Measurements from ENCODE around the gene DNAJC11. TPM values are rescaled to one million over a fixed set of nuclear protein-coding genes. Genes with fewer than 3 reads are reported as not detected.

The DNAJC11 gene
- total and polyA plus RNA-seq, 7 donors: 21.0 to 48.5 (median 33.0) TPM

DNA sequence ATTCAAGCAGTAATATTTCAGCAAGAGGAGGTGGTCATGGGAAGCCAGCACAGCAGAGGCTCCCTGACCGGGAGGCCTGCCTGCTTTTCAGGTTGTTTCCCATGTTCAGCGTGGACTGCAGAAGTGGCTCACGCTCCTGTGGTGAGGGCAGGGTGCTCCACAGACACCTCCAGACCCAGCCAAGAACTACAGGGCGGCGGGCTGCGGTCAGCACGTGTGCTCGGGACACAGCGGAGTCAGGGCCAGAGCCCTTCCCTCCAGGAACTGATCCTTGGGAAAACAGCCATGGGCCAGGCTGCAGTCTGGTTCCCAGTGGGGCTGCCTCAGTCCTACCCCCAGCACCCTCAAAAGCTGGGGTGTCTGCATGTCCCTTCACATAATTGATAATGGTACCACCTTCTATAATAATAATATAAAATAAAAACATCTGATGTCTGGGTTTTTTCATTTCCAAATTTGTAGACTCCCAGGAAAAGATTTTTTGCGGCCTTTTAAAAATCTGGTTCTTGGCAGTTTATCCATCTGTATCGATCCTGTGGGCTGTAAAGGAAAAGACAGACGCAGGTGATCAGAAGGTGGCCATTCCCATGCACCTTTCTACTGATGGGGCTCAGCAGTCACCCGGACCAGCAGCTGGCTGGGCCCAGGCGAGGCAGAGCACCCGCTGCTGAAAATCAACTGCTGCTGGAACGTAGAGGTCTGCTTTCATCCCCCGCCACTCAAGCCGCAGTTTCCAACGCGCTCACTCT lies 66.3 kb downstream of the DNAJC11 start:
- intact Hi-C loops (cut with DNase I): loop anchor here (5.0 kb wide), 1 partner anchor 38 kb away; no protein-coding TSS in a partner anchor
- Histone ChIP-seq H3K36me3 (peaks cover 31 to 98% (median 55%) of the 10 kb centered on the region in 4 donors), H3K4me3 (no peak overlapping the region), H3K9me3 (no peaks in the 10 kb centered on the region), H3K4me1 (peaks cover 0 to 9% (median 3%) of the 10 kb centered on the region in 4 donors), H3K27me3 (no peaks in the 10 kb centered on the region), H3K27ac (no peak overlapping the region)
- no peak for TF ChIP-seq POLR2A (IDR thresholded peaks at IDR 0.05)
- TF ChIP-seq EP300 (IDR thresholded peaks at IDR 0.05): no peak
- TF ChIP-seq, protein P1, sequence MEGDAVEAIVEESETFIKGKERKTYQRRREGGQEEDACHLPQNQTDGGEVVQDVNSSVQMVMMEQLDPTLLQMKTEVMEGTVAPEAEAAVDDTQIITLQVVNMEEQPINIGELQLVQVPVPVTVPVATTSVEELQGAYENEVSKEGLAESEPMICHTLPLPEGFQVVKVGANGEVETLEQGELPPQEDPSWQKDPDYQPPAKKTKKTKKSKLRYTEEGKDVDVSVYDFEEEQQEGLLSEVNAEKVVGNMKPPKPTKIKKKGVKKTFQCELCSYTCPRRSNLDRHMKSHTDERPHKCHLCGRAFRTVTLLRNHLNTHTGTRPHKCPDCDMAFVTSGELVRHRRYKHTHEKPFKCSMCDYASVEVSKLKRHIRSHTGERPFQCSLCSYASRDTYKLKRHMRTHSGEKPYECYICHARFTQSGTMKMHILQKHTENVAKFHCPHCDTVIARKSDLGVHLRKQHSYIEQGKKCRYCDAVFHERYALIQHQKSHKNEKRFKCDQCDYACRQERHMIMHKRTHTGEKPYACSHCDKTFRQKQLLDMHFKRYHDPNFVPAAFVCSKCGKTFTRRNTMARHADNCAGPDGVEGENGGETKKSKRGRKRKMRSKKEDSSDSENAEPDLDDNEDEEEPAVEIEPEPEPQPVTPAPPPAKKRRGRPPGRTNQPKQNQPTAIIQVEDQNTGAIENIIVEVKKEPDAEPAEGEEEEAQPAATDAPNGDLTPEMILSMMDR (IDR thresholded peaks at IDR 0.05): no peak
- no peak for TF ChIP-seq POLR2AphosphoS5 (IDR thresholded peaks at IDR 0.05)
- no peak for DNase-seq
- 89 to 93% methylated on average over 20 of the region's 20 CpGs for WGBS, 2 donors

DNA sequence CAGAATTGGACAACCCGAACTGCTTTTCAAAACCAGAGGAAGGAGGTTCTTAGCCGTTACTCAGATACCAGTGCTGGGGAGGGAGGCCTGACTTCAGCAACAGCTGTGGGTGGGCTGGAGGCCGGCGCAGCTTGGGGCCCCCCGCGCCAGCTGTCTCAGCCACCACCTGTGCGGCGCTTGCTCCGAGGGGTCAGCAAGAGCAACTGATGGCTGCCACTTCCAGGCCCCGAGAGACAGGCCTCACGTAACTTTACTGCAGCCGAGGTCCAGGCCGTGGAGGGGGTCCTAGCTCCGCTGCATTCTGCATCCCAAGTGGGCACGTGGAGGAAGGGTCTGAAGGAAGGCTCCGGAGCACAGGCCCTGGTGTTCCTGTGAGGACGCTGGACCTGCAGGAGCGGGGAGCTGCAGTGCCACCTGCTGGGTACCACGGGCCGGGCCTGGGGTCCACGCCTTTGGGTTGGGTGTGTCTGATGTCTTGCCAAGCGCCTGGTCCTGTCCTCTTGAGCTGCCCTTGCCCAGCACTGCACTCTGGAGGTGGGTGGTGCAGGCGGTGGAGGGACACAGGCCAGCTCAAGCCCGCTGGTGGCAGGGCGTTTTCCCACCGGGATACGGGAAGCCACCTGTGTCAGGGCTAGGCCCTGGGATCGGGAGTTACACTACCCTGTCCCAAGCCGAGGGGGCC lies 67.1 kb downstream of the DNAJC11 start:
- Histone ChIP-seq H3K4me1 (peaks cover 0 to 9% (median 3%) of the 10 kb centered on the region in 4 donors), H3K4me3 (no peak overlapping the region), H3K9me3 (no peaks in the 10 kb centered on the region), H3K27me3 (no peaks in the 10 kb centered on the region), H3K36me3 (peaks cover 31 to 98% (median 61%) of the 10 kb centered on the region in 4 donors), H3K27ac (no peak overlapping the region)
- TF ChIP-seq POLR2AphosphoS5 (IDR thresholded peaks at IDR 0.05) (peak in 2 of 4 donors; percentile 16 to 41), POLR2A (IDR thresholded peaks at IDR 0.05) (no peak)
- TF ChIP-seq, protein P1 (IDR thresholded peaks at IDR 0.05): peak in 3 of 4 experiments; percentile 31 to 61 (median 48)
- intact Hi-C loops (cut with DNase I): loop anchor here (5.0 kb wide), 1 partner anchor 37 kb away; no protein-coding TSS in a partner anchor
- WGBS, 2 donors: 57 to 71% methylated on average over 29 of the region's 29 CpGs
- DNase-seq: peak; percentile 79

DNA sequence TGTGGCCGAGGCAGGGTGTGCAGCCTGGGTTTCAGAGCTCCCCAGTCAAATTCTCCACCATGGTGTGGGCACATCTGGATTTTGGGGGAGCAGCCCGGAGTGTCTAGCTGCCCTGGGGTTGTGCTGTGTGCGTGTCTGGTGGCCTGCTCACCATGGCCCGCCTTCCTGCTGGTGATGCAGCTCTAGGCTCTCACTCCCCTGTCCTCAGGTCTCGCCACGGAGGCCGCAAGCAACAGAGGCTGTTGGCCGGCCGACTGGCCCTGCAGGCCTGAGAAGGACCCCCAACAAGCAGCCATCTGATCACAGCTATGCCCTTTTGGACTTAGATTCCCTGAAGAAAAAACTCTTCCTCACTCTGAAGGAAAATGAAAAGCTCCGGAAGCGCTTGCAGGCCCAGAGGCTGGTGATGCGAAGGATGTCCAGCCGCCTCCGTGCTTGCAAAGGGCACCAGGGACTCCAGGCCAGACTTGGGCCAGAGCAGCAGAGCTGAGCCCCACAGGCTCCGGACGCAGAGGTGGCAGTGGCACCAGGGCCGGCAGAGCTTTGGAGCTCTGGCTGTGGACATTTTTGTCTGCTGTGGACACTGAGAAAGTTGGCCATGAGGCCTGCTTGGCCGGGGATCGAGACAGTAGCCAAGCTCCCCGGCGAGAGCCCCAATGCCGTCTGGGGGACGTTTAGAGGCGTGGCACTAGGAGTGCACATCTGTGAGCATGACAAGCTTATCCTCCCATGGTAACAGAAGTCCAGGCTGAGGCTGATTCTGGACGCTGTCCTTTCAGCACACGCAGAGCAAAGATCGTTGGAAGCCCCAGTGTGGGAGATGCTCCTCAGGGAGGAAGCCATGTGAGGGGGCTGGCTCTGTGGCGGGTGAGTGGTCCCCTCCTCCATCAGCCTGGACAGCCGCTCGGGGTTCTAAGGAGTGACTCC lies 68.8 kb downstream of the DNAJC11 start:
- Histone ChIP-seq H3K27ac (no peak overlapping the region), H3K9me3 (no peaks in the 10 kb centered on the region), H3K27me3 (no peaks in the 10 kb centered on the region), H3K36me3 (peaks cover 27 to 98% (median 72%) of the 10 kb centered on the region in 4 donors), H3K4me3 (no peak overlapping the region), H3K4me1 (peaks cover 0 to 10% (median 3%) of the 10 kb centered on the region in 4 donors)
- TF ChIP-seq, protein P1 (IDR thresholded peaks at IDR 0.05): no peak
- TF ChIP-seq POLR2A (IDR thresholded peaks at IDR 0.05): no peak
- DNase-seq: no peak
- 92 to 93% methylated on average over 30 of the region's 30 CpGs for WGBS, 2 donors
- intact Hi-C loops (cut with DNase I): no loop called here

DNA sequence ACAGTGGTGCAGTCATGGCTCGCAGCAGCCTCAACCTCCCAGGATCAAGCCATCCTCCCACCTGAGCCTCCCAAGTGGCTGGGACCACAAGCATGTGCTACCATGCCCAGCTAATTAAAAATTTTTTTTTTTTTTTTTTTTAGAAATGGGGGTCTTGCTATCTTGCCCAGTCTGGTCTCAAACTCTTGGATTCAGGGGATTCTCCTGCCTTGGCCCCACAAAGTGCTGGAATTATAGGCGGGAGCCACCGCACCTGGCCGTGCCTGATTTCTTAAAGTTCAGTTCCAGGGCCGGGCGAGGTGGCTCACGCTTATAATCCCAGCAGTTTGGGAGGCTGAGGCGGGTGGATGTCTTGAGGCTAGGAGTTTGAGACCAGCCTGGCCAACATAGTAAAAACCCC lies 70.6 kb downstream of the DNAJC11 start:
- Histone ChIP-seq H3K27ac (no peak overlapping the region), H3K9me3 (no peaks in the 10 kb centered on the region), H3K4me3 (no peak overlapping the region), H3K4me1 (peaks cover 0 to 26% (median 12%) of the 10 kb centered on the region in 4 donors), H3K36me3 (peaks cover 12 to 82% (median 60%) of the 10 kb centered on the region in 4 donors), H3K27me3 (no peaks in the 10 kb centered on the region)
- 97% methylated on average over 8 of the region's 8 CpGs for WGBS, 2 donors
- intact Hi-C loops (cut with DNase I): no loop called here
- no peak for TF ChIP-seq POLR2A (IDR thresholded peaks at IDR 0.05)
- TF ChIP-seq EP300 (IDR thresholded peaks at IDR 0.05): no peak
- no peak for TF ChIP-seq POLR2AphosphoS5 (IDR thresholded peaks at IDR 0.05)
- TF ChIP-seq, protein P1 (IDR thresholded peaks at IDR 0.05): no peak
- no peak for DNase-seq
